Rectal smooth muscle tissue (tissue), 1 donor: Measurements from ENCODE around the gene CCDC97.
A peak's percentile ranks its signal among the peaks of the same experiment; 100 is the strongest.
"Not testable (repeated sequence)": the region's sequence is repeated elsewhere in the genome, so short reads cannot be mapped to it uniquely, and the experiment has no call there.

ENCODE experiments used
- H3K27ac ChIP-seq: one replicate; pipeline ENCODE4 v1.7.0; 2013; ENCODE audit warnings: low read depth, low read length, inconsistent platforms
- H3K27me3 ChIP-seq: one replicate; pipeline ENCODE4 v1.7.0; 2013; ENCODE audit warnings: low read length; ENCODE audit not compliant: control insufficient read depth, insufficient read depth
- H3K36me3 ChIP-seq: one replicate; pipeline ENCODE4 v1.7.0; 2013; ENCODE audit warnings: low read length; ENCODE audit not compliant: control insufficient read depth, insufficient read depth
- H3K4me1 ChIP-seq: one replicate; pipeline ENCODE4 v1.7.0; 2013; ENCODE audit warnings: low read length; ENCODE audit not compliant: control insufficient read depth, insufficient read depth
- H3K4me3 ChIP-seq: one replicate; pipeline ENCODE4 v1.7.0; 2013; ENCODE audit warnings: low read length
- H3K9ac ChIP-seq: one replicate; pipeline ENCODE4 v1.7.0; 2013; ENCODE audit warnings: low read length

The CCDC97 gene

DNA sequence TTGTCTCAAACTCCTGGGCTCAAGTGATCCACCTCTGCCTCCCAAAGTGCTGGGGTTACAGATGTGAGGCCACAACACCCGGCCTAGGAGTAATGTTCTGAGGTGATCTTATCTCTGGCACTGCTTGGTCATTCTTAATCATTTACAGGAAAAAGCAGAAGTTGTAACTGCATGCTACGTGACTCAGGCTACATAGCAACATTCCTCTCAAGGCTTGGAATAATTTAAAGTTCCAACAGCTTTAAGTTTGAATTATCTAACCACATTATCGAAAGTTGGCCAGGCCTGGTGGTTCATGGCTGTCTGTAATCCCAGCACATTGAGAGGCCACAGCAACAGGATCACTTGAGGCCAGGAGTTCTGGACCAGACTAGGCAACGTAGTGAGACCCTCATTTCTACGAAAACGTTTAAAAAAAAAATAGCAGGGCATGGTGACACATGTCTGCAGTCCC, 57.9 kb downstream of the CCDC97 start:
- H3K4me1 ChIP-seq, result peaks cover 8% of the 10 kb centered on the region

GRCh38 chr19:41369769-41370168, 59.8 kb downstream of the CCDC97 start:
- Histone ChIP-seq H3K36me3 (no peaks in the 10 kb centered on the region), H3K9ac (no peak overlapping the region), H3K27me3 (no peaks in the 10 kb centered on the region), H3K27ac (no peak overlapping the region), H3K4me1 (peaks cover 7% of the 10 kb centered on the region), H3K4me3 (no peak overlapping the region)

More for the DNA sequence above, 57.9 kb downstream of the CCDC97 start:
- Histone ChIP-seq H3K9ac (no peak overlapping the region), H3K27me3 (no peaks in the 10 kb centered on the region), H3K27ac (no peak overlapping the region), H3K4me3 (no peak overlapping the region), H3K36me3 (no peaks in the 10 kb centered on the region)

DNA sequence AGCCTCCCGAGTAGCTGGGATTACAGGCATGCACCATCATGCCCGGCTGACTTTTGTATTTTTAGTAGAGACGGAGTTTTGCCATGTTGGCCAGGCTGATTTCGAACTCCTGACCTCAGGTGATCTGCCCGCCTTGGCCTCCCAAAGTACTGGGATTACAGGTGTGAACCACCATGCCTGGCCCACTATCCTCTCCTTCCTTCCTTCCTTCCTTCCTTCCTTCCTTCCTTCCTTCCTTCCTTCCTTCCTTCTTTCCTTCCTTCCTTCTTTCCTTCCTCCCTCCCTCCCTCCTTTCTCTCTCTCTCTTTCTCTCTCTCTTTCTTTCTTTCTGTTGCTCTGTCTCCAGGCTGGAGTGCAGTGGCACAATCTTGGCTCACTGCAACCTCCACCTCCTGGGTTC, 61.1 kb downstream of the CCDC97 start:
- not testable (repeated sequence) for H3K4me3 ChIP-seq, H3K4me1 ChIP-seq, H3K27me3 ChIP-seq, H3K36me3 ChIP-seq, H3K27ac ChIP-seq, H3K9ac ChIP-seq

GRCh38 chr19:41371541-41371940, 61.6 kb downstream of the CCDC97 start:
- H3K4me3 ChIP-seq, result no peak overlapping the region
- H3K27me3 ChIP-seq, result no peaks in the 10 kb centered on the region
- H3K36me3 ChIP-seq, result no peaks in the 10 kb centered on the region
- peaks cover 9% of the 10 kb centered on the region for H3K4me1 ChIP-seq
- no peak overlapping the region for H3K9ac ChIP-seq
- H3K27ac ChIP-seq, result no peak overlapping the region

DNA sequence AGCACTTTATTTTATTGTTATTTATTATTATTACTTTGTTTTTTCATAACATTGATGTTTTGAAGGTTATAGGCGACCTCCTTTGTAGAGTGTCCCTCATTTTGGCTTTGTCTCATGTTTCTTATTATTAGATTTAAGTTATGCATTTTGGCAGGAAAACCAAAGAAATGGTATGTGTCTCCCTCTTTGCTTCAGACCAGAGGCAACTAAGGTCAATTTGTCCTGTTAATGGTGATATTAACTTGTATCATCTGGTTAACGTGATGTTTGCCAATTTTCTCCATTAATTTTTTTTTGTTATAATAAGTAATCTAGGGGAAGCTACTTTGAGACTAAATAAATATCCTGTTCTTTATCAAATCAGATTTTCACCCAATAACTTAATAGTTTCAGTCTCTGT, 62.5 kb downstream of the CCDC97 start:
- no peak overlapping the region for H3K9ac ChIP-seq
- peaks cover 14% of the 10 kb centered on the region for H3K4me1 ChIP-seq
- H3K4me3 ChIP-seq, result no peak overlapping the region

DNA sequence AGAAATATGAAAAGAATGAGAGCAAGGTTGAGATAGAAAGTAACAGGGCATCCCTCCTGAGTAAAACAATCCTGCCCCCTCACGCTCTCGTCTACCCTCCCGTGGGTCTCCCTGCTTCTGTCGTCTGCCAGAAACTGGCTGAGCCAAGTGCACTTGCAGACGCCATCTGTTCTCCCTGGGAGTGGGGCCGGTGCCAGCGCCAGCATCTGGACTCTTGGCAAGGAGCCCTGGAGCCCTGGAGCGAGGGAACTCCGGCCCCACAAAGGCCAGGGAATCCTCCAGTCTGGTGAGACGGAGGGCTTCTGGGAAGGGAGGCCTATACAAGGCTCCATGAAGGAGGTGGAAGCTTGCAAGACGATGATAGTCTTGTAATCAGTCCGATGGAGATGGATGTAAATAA, 64.0 kb downstream of the CCDC97 start:
- Histone ChIP-seq H3K27ac (peak overlapping the region; percentile 0), H3K27me3 (no peaks in the 10 kb centered on the region), H3K36me3 (no peaks in the 10 kb centered on the region), H3K4me1 (peaks cover 14% of the 10 kb centered on the region), H3K9ac (no peak overlapping the region), H3K4me3 (no peak overlapping the region)

More for the DNA sequence above, 62.5 kb downstream of the CCDC97 start:
- Histone ChIP-seq H3K27ac (no peak overlapping the region), H3K27me3 (no peaks in the 10 kb centered on the region), H3K36me3 (no peaks in the 10 kb centered on the region)
